K562 treated with DMSO at 1 percent for 4 hours (cell line): ENCODE data around the gene GPR55. TPM values are rescaled to one million over a fixed set of nuclear protein-coding genes. Genes with fewer than 3 reads are reported as not detected.

Experiments
- total RNA-seq: library from RNA; unstranded; fragments of 300-600 nt; gene quantifications from 2 replicates; pipeline ENCODE4 v1.2.3, GENCODE V29; 2022; ENCODE audit not compliant: insufficient read depth

GPR55 gene
- not detected in 2 replicates for total RNA-seq

GRCh38 chr2:230924470-230925341 lies at the start of gene GPR55:
GPR55 (minus strand) TSS chr2:230925242; CDS start chr2:230910962, 14,280 bp downstream.

GRCh38 chr2:230864605-230865306 lies 60.3 kb downstream of the GPR55 start, which contains the start of gene ITM2C:
ITM2C (plus strand) TSS chr2:230864942; CDS start chr2:230865026, 84 bp downstream.

Other genes starting within 250 kb of the GPR55 start
- gene CAB39, start 212.4 kb downstream of the GPR55 start, total RNA-seq, result 32.4 and 40.8 TPM in 2 replicates
- 60.9 and 66.0 TPM in 2 replicates for gene ITM2C, start 60.3 kb downstream of the GPR55 start, total RNA-seq
- not detected in 2 replicates for gene SPATA3, start 70.9 kb upstream of the GPR55 start, total RNA-seq
- gene C2orf72, start 112.3 kb upstream of the GPR55 start, total RNA-seq, result not detected in 2 replicates
- 51.1 and 60.2 TPM in 2 replicates for gene PSMD1, start 131.6 kb upstream of the GPR55 start, total RNA-seq
- gene HTR2B, start 199.8 kb upstream of the GPR55 start, total RNA-seq, result not detected in 2 replicates